ENCODE data around the gene IFNG.

- TF ChIP-seq POLR2A (IDR thresholded peaks at IDR 0.05; ENCODE audit: low read length) (no peak), GATA1 (IDR thresholded peaks at IDR 0.05; ENCODE audit: low read depth, low read length) (no peak)
Observed at GRCh38 chr12:68106660-68107059, 52.9 kb downstream of the IFNG start.

Data from erythroblast (primary cell).